GM12878 (cell line): Measurements from ENCODE around the gene NAA15. TPM values are rescaled to one million over a fixed set of nuclear protein-coding genes. Genes with fewer than 3 reads are reported as not detected.

Source experiments
- CBFB ChIP-seq: IDR thresholded peaks from 2 replicates; pipeline ENCODE4 v1.6.1; 2016; ENCODE audit warnings: antibody characterized with exemption, low read depth
- EP300 ChIP-seq, 2 experiments: fragments of 150-350 bp in 1 of 2; IDR thresholded peaks; 2 replicates each; pipeline ENCODE4 v1.6.1; 2011 to 2012; ENCODE audit warnings: low read depth in 2 of 2, low read length in 2 of 2, borderline replicate concordance in 1 of 2, improper control_type of control experiment in 1 of 2, inconsistent platforms in 1 of 2; ENCODE audit not compliant: control insufficient read depth in 1 of 2
- FOXK2 ChIP-seq: fragments of 450-650 bp; IDR thresholded peaks from 2 replicates; pipeline ENCODE4 v1.6.1; 2017; ENCODE audit warnings: mild to moderate bottlenecking, moderate library complexity
- GABPA ChIP-seq: IDR thresholded peaks from 2 replicates; pipeline ENCODE4 v1.6.1; 2014; ENCODE audit warnings: antibody characterized with exemption, low read depth, mild to moderate bottlenecking, inconsistent platforms
- GATAD2B ChIP-seq: fragments of 450-650 bp; conservative IDR thresholded peaks from 2 replicates; pipeline ENCODE4 v1.6.1; 2017; ENCODE audit warnings: low read depth, mild to moderate bottlenecking, moderate library complexity
- HDGF ChIP-seq: fragments of 450-650 bp; IDR thresholded peaks from 2 replicates; pipeline ENCODE4 v1.6.1; 2016; ENCODE audit warnings: antibody characterized with exemption
- IKZF1 ChIP-seq: fragments of 450-650 bp; conservative IDR thresholded peaks from 2 replicates; pipeline ENCODE4 v1.6.1; 2017; ENCODE audit warnings: antibody characterized with exemption, mild to moderate bottlenecking
- IKZF2 ChIP-seq, 2 experiments: fragments of 450-650 bp; IDR thresholded peaks; 2 replicates each; pipeline ENCODE4 v1.6.1; 2017; ENCODE audit warnings: mild to moderate bottlenecking in 2 of 2, moderate library complexity in 2 of 2
- MEF2A ChIP-seq: IDR thresholded peaks from 2 replicates; pipeline ENCODE4 v1.6.1; 2011; ENCODE audit warnings: low read depth, mild to moderate bottlenecking, low read length, moderate library complexity; ENCODE audit not compliant: insufficient read depth
- MXI1 ChIP-seq: fragments of 150-350 bp; IDR thresholded peaks from 2 replicates; pipeline ENCODE4 v1.6.1; 2011; ENCODE audit warnings: low read depth, mild to moderate bottlenecking, inconsistent platforms, low read length, improper control_type of control experiment
- MYC ChIP-seq: IDR thresholded peaks from 2 replicates; pipeline ENCODE4 v1.6.1; 2011; ENCODE audit warnings: mild to moderate bottlenecking, low read length, moderate library complexity, inconsistent platforms; ENCODE audit not compliant: insufficient read depth, insufficient replicate concordance, insufficient read length, severe bottlenecking
- NBN ChIP-seq: fragments of 450-650 bp; IDR thresholded peaks from 2 replicates; pipeline ENCODE4 v1.6.1; 2016
- NRF1 ChIP-seq: conservative IDR thresholded peaks from 2 replicates; pipeline ENCODE4 v1.6.1; 2011; ENCODE audit warnings: mild to moderate bottlenecking, low read depth, low read length, improper control_type of control experiment
- POLR2A ChIP-seq: IDR thresholded peaks from 2 replicates; pipeline ENCODE4 v1.6.1; 2011; ENCODE audit warnings: low read depth, mild to moderate bottlenecking, low read length
- POU2F2 ChIP-seq: IDR thresholded peaks from 3 replicates; pipeline ENCODE4 v1.6.1; 2011; ENCODE audit warnings: low read depth, mild to moderate bottlenecking, low read length, borderline replicate concordance
- RAD21 ChIP-seq: IDR thresholded peaks from 2 replicates; pipeline ENCODE4 v1.6.1; 2011; ENCODE audit warnings: mild to moderate bottlenecking, low read depth, low read length, moderate library complexity; ENCODE audit not compliant: insufficient read depth
- RAD51 ChIP-seq: fragments of 450-650 bp; IDR thresholded peaks from 2 replicates; pipeline ENCODE4 v1.6.1; 2016; ENCODE audit warnings: moderate library complexity, mild to moderate bottlenecking, inconsistent platforms
- RB1 ChIP-seq: fragments of 450-650 bp; formaldehyde crosslinking; IDR thresholded peaks from 2 replicates; pipeline ENCODE4 v1.6.1; 2017; ENCODE audit warnings: mild to moderate bottlenecking, borderline replicate concordance
- SIX5 ChIP-seq: IDR thresholded peaks from 2 replicates; pipeline ENCODE4 v1.6.1; 2011; ENCODE audit warnings: mild to moderate bottlenecking, low read depth, low read length, moderate library complexity; ENCODE audit not compliant: severe bottlenecking
- STAT1 ChIP-seq: fragments of 450-650 bp; conservative IDR thresholded peaks from 2 replicates; pipeline ENCODE4 v1.6.1; 2014; ENCODE audit warnings: antibody characterized with exemption, mild to moderate bottlenecking
- TAF1 ChIP-seq: IDR thresholded peaks from 2 replicates; pipeline ENCODE4 v1.6.1; 2011; ENCODE audit warnings: mild to moderate bottlenecking, low read depth, low read length, borderline replicate concordance
- USF1 ChIP-seq: IDR thresholded peaks from 2 replicates; pipeline ENCODE4 v1.6.1; 2011; ENCODE audit warnings: borderline replicate concordance, low read depth, mild to moderate bottlenecking, moderate library complexity, mixed read lengths, low read length; ENCODE audit not compliant: insufficient read depth; ENCODE audit errors: extremely low read length
- ZNF217 ChIP-seq: fragments of 450-650 bp; IDR thresholded peaks from 2 replicates; pipeline ENCODE4 v1.6.1; 2017; ENCODE audit warnings: antibody characterized with exemption, mild to moderate bottlenecking
- ZNF24 ChIP-seq: fragments of 450-650 bp; IDR thresholded peaks from 2 replicates; pipeline ENCODE4 v1.6.1; 2017; ENCODE audit warnings: antibody characterized with exemption, mild to moderate bottlenecking
- polyA plus RNA-seq, 11 experiments: library from polyadenylated mRNA; depleted of rRNA in 4 of 11; unstranded in 6 of 11; stranded (reverse) in 5 of 11; fragments of >200 nt; fragmentation: Nextera tagmentation in 4 of 11; fragmentation: Illumina TruSeq in 1 of 11; extraction: Ambion mirVana in 4 of 11; extraction: Trizol in 1 of 11; gene quantifications; 1 replicate in 1 of 11; 2 replicates in 10 of 11; pipeline versions ENCODE4 v1.2.1 to v1.2.3, GENCODE V29; 2011 to 2016; ENCODE audit warnings: inconsistent platforms in 2 of 11, missing spikeins in 2 of 11, low read depth in 1 of 11
- total RNA-seq, 4 experiments: library from RNA; depleted of rRNA in 3 of 4; stranded (reverse); fragments of >200 nt in 3 of 4; fragmentation: Illumina TruSeq in 1 of 4; extraction: Trizol in 1 of 4; gene quantifications; 2 replicates each; pipeline versions ENCODE4 v1.2.1 to v1.2.3, GENCODE V29; 2013 to 2021
- TF ChIP-seq, protein P1 (sequence below): IDR thresholded peaks from 2 replicates; pipeline ENCODE4 v1.6.1; 2011; ENCODE audit warnings: low read depth, low read length, improper control_type of control experiment, borderline replicate concordance
- TF ChIP-seq, protein P2 (sequence below): IDR thresholded peaks from 2 replicates; pipeline ENCODE4 v1.6.1; 2012; ENCODE audit warnings: low read length, inconsistent platforms
- TF ChIP-seq, protein P3 (sequence below): IDR thresholded peaks from 2 replicates; pipeline ENCODE4 v1.6.1; 2012; ENCODE audit warnings: low read depth, low read length, improper control_type of control experiment

NAA15 gene
- total and polyA plus RNA-seq, 10 of the 15 experiments (the other 5 are each of a cell fraction or from before 2014, with no cell fraction given) = 24.3 to 93.1 (median 51.9) TPM

GRCh38 chr4:139301113-139301820 is at the start of gene NAA15 (continued):
- TF ChIP-seq EP300 (IDR thresholded peaks at IDR 0.05; ENCODE audit: borderline replicate concordance in 1 of 2, control insufficient read depth in 1 of 2, low read depth in 2 of 2, low read length in 2 of 2) = peak in 1 of 2 experiments; percentile 53; a peak in 2 of 4 replicates
- no peak for TF ChIP-seq ZNF24
- TF ChIP-seq, protein P1, sequence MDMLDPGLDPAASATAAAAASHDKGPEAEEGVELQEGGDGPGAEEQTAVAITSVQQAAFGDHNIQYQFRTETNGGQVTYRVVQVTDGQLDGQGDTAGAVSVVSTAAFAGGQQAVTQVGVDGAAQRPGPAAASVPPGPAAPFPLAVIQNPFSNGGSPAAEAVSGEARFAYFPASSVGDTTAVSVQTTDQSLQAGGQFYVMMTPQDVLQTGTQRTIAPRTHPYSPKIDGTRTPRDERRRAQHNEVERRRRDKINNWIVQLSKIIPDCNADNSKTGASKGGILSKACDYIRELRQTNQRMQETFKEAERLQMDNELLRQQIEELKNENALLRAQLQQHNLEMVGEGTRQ = peak; percentile 43
- peak; percentile 82 for TF ChIP-seq HDGF
- TF ChIP-seq SIX5 = peak; percentile 35
- peak; percentile 21 for TF ChIP-seq MYC
- peak; percentile 76 for TF ChIP-seq NBN
- peak; percentile 99 for TF ChIP-seq MXI1
- TF ChIP-seq NRF1 = peak; percentile 54
- peak; percentile 80 for TF ChIP-seq GABPA
- no peak for TF ChIP-seq RAD21
- TF ChIP-seq CBFB = peak; percentile 81
- 0 out of 2 replicates have a peak, but pooled peaks have one; percentile 22 for TF ChIP-seq RB1
- peak; percentile 23; the same call in 1 of the 2 replicates for TF ChIP-seq GATAD2B
- TF ChIP-seq ZNF217 = no peak
- TF ChIP-seq USF1 = peak; percentile 41
- TF ChIP-seq, protein P2, sequence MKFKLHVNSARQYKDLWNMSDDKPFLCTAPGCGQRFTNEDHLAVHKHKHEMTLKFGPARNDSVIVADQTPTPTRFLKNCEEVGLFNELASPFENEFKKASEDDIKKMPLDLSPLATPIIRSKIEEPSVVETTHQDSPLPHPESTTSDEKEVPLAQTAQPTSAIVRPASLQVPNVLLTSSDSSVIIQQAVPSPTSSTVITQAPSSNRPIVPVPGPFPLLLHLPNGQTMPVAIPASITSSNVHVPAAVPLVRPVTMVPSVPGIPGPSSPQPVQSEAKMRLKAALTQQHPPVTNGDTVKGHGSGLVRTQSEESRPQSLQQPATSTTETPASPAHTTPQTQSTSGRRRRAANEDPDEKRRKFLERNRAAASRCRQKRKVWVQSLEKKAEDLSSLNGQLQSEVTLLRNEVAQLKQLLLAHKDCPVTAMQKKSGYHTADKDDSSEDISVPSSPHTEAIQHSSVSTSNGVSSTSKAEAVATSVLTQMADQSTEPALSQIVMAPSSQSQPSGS = no peak; the same call in 1 of the 2 replicates
- TF ChIP-seq STAT1 = no peak
- TF ChIP-seq POLR2A = peak; percentile 80
- TF ChIP-seq FOXK2 = no peak
- peak; percentile 82 for TF ChIP-seq IKZF1
- TF ChIP-seq MEF2A = no peak
- peak; percentile 67 to 73 for TF ChIP-seq IKZF2 (IDR thresholded peaks at IDR 0.05)
- TF ChIP-seq RAD51 = peak; percentile 75
- TF ChIP-seq, protein P3, sequence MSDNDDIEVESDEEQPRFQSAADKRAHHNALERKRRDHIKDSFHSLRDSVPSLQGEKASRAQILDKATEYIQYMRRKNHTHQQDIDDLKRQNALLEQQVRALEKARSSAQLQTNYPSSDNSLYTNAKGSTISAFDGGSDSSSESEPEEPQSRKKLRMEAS = peak; percentile 93; the same call in 1 of the 2 replicates
- 0 out of 3 replicates have a peak, but pooled peaks have one; percentile 10 for TF ChIP-seq POU2F2
- peak; percentile 55; the same call in 1 of the 2 replicates for TF ChIP-seq TAF1
